MCF 10A (cell line): ENCODE results near the gene GLRX5. TPM values are rescaled to one million over a fixed set of nuclear protein-coding genes. Genes with fewer than 3 reads are reported as not detected.

Experiments
- BruUV-seq: library from RNA; stranded (reverse); fragments of 400-500 nt; replicated peaks from 2 replicates; lab custom pipeline; 2021; lab: Mats Ljungman, UMichigan
- CTCF ChIA-PET: fragments of 300-600 bp; sonication (Branson Sonifier 250); formaldehyde crosslinking; extraction: SDS; loops from one replicate; lab custom pipeline; 2021; ENCODE audit warnings: antibody characterized with exemption, inconsistent platforms; lab: Yijun Ruan, JAX
- POLR2A ChIA-PET: fragments of 300-600, 350-650 bp; sonication (Branson Sonifier 250); formaldehyde crosslinking; extraction: SDS; loops from one replicate; lab custom pipeline; 2020; ENCODE audit warnings: antibody characterized with exemption, inconsistent platforms; lab: Yijun Ruan, JAX
- DNase-seq: peaks from one replicate; pipeline ENCODE4 v3.0.0-alpha.2; 2018; ENCODE audit not compliant: unreplicated experiment
- H3K27ac Mint-ChIP-seq: one replicate; pipeline ENCODE4 v1.8.0; 2022; ENCODE audit warnings: mild to moderate bottlenecking, low read depth, mixed read lengths; ENCODE audit not compliant: unreplicated experiment
- H3K27me3 Mint-ChIP-seq: one replicate; pipeline ENCODE4 v1.8.0; 2022; ENCODE audit warnings: mixed read lengths; ENCODE audit not compliant: insufficient read depth, unreplicated experiment
- H3K36me3 Mint-ChIP-seq: one replicate; pipeline ENCODE4 v1.8.0; 2022; ENCODE audit warnings: mild to moderate bottlenecking, moderate library complexity, mixed read lengths; ENCODE audit not compliant: insufficient read depth, unreplicated experiment
- H3K4me1 Mint-ChIP-seq: one replicate; pipeline ENCODE4 v1.8.0; 2022; ENCODE audit warnings: mixed read lengths; ENCODE audit not compliant: insufficient read depth, unreplicated experiment
- H3K4me3 Mint-ChIP-seq: one replicate; pipeline ENCODE4 v1.8.0; 2022; ENCODE audit warnings: mild to moderate bottlenecking, moderate library complexity, mixed read lengths; ENCODE audit not compliant: unreplicated experiment
- H3K9me3 Mint-ChIP-seq: one replicate; pipeline ENCODE4 v1.8.0; 2022; ENCODE audit warnings: mixed read lengths; ENCODE audit not compliant: unreplicated experiment
- CTCF ChIP-seq: fragments of 200-600 bp; IDR thresholded peaks from one replicate; pipeline ENCODE4 v1.8.0; 2022; ENCODE audit warnings: antibody characterized with exemption, mild to moderate bottlenecking; ENCODE audit not compliant: unreplicated experiment
- intact Hi-C: fragments of 100-400 bp; cut with micrococcal nuclease; formaldehyde crosslinking; loops from 2 replicates; pipeline ENCODE4 v1.14.1; 2022
- total RNA-seq: library from RNA; stranded (reverse); gene quantifications from 2 replicates; pipeline ENCODE4 v1.2.3, GENCODE V29; 2022

Gene GLRX5
- total RNA-seq, 1 experiment from 2014 or later = 32.2 TPM

- intact Hi-C loops = no loop called here
- POLR2A ChIA-PET = interaction anchor here (0.5 to 0.7 kb wide), 2 partner anchors 351 to 850 kb away, joined by 3 read pairs; no protein-coding TSS in a partner anchor
- Mint-ChIP-seq H3K9me3 (no peaks in the 10 kb centered on the region), H3K4me3 (no peak overlapping the region), H3K27ac (no peak overlapping the region), H3K27me3 (no peaks in the 10 kb centered on the region), H3K36me3 (peaks cover 11% of the 10 kb centered on the region), H3K4me1 (peaks cover under 1% of the 10 kb centered on the region)
- BruUV-seq = no TSS peak
- no peak for DNase-seq
- no peak for TF ChIP-seq CTCF
- CTCF ChIA-PET = interaction anchor here (0.6 to 1.0 kb wide), 2 partner anchors 18 to 1004 kb away, joined by 3 to 5 read pairs; no protein-coding TSS in a partner anchor
Observed at GRCh38 chr14:95541346-95541745, 6.5 kb downstream of the GLRX5 start.

DNA sequence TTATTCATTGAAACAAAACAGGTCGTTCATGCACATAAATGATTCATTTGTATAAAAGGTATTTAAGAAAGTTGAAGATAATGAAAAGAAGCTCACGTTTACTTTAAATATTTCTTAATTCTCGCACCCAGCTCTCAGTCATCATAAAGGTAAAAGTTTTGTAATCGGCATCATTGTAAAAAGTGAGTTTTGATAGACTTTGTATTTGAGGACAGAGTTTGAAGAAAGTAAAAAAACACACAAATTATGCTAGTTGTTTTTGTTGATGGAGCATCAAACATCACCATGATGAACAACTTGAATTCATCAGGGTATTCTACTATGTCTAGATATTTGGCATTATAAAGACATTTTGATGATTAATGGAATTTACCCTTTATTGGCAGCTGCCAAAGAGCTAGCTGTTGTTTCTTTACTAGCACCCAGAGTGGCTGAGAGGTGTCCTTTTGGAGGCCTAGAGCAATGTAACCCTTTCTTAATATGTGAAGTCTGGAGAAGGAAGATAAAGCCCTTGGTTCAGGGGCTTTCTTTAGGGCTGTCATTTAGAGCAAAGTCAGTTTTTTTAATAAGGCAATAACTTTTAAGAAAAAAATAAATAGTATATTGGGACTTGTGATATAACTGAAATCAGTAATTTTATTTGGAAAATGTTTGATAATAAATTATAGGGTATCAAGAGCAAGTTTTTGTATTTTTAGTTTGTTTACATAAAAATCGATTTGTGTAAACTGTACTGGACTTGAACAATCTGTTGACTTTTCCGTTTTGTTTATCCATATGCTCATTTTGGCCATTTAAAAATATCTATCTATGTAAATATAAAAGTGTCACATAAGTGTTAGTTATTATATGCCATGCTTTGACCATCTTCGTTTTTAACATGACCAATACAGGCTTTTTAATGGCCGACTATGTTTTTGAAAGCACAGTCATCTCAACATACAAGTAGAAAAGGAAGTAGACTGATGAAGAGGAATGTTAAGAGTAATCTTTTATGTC is 7.4 kb downstream of the GLRX5 start:
- DNase-seq = no peak
- no peaks in the 10 kb centered on the region for H3K9me3 Mint-ChIP-seq
- POLR2A ChIA-PET = interaction anchor here (0.5 to 0.7 kb wide), 2 partner anchors 350 to 849 kb away, joined by 3 read pairs; no protein-coding TSS in a partner anchor
- H3K36me3 Mint-ChIP-seq = peaks cover 11% of the 10 kb centered on the region
- CTCF ChIA-PET = interaction anchor here (1.0 to 1.2 kb wide), 2 partner anchors 15 to 18 kb away, joined by 3 to 5 read pairs; no protein-coding TSS in a partner anchor
- no TSS peak for BruUV-seq
- H3K4me3 Mint-ChIP-seq = no peak overlapping the region
- intact Hi-C loops = no loop called here
- no peak for TF ChIP-seq CTCF
- no peak overlapping the region for H3K27ac Mint-ChIP-seq
- peaks cover 1% of the 10 kb centered on the region for H3K4me1 Mint-ChIP-seq
- H3K27me3 Mint-ChIP-seq = no peaks in the 10 kb centered on the region

DNA sequence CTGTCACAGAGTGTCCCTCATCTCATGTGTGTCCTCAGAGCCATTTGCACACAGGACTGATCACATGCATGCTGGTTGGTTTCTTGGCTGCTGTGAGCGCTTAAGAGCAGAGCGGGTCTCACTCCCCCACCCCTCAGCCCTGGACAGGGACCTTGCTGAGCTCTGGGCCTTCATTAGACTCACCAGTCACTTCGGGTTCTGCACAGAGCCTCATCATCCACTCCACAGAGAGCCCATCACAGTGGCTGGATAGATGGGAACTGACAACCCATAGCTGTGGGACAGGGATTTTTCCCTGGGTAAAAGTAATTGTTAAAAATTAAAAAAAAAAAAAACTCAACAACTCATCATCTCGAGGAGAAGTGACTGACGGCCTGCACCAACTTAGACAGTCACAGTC is 8.2 kb downstream of the GLRX5 start:
- Mint-ChIP-seq H3K4me1 (peaks cover 9% of the 10 kb centered on the region), H3K27me3 (no peaks in the 10 kb centered on the region), H3K9me3 (no peaks in the 10 kb centered on the region), H3K4me3 (no peak overlapping the region), H3K27ac (no peak overlapping the region), H3K36me3 (peaks cover 11% of the 10 kb centered on the region)
- TF ChIP-seq CTCF = no peak
- no peak for DNase-seq
- POLR2A ChIA-PET = interaction anchor here (3.3 kb wide), 1 partner anchor 8 kb away, joined by 25 read pairs; the partner anchor contains the start of gene GLRX5
- intact Hi-C loops = no loop called here
- CTCF ChIA-PET = interaction anchor here (1.2 kb wide), 1 partner anchor 16 kb away, joined by 5 read pairs; no protein-coding TSS in a partner anchor
- no TSS peak for BruUV-seq

DNA sequence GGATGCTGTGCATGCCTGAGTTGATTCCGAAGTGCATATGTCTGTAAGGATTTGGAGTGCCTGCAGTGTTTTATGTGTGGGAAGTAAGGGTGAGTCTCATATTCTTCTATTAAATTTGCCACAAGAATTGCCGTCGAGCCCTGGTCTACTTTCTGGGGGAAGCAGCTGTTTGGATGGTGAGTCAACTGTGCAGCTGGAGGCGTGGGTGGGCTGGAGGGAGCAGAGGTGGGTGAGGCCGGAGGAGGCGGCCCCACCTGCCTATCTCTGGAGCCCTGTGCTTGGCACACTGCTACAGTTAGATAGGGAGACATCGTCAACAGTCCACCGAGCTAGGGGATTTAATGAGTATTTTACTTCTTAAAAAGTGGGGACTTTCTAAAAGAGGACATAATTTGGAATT is 9.7 kb downstream of the GLRX5 start:
- CTCF ChIA-PET = interaction anchor here (1.1 to 2.2 kb wide), 3 partner anchors 9 to 106 kb away, joined by 3 to 18 read pairs (median 4); partner anchors contain the start of gene GLRX5
- Mint-ChIP-seq H3K4me3 (no peak overlapping the region), H3K27ac (no peak overlapping the region), H3K27me3 (no peaks in the 10 kb centered on the region), H3K36me3 (peaks cover 7% of the 10 kb centered on the region), H3K4me1 (peaks cover 11% of the 10 kb centered on the region), H3K9me3 (no peaks in the 10 kb centered on the region)
- POLR2A ChIA-PET = interaction anchor here (3.3 kb wide), 1 partner anchor 10 kb away, joined by 25 read pairs; the partner anchor contains the start of gene GLRX5
- DNase-seq = no peak
- no TSS peak for BruUV-seq
- TF ChIP-seq CTCF = no peak
- intact Hi-C loops = no loop called here
